Endothelial cell of umbilical vein (primary cell): ENCODE measurements around the gene DCAF4. TPM values are rescaled to one million over a fixed set of nuclear protein-coding genes. Genes with fewer than 3 reads are reported as not detected.

Experiments used
- BruUV-seq: library from RNA; stranded (reverse); fragments of 400-500 nt; replicated peaks from 2 replicates; lab custom pipeline; 2021; lab: Mats Ljungman, UMichigan
- CTCF ChIA-PET: fragments of 300-600, 350-600 bp; sonication (Branson Sonifier 250); formaldehyde crosslinking; loops from one replicate; lab custom pipeline; 2021; ENCODE audit warnings: antibody characterized with exemption, inconsistent platforms; lab: Charles Lee
- POLR2A ChIA-PET: fragments of 300-600, 350-600 bp; sonication (Branson Sonifier 250); formaldehyde crosslinking; loops from one replicate; lab custom pipeline; 2021; ENCODE audit warnings: antibody characterized with exemption, inconsistent platforms; lab: Charles Lee
- DNase-seq: peaks from one replicate; pipeline ENCODE4 v3.0.0-alpha.2; 2011; ENCODE audit warnings: low read depth, low spot score
- FAIRE-seq: peaks from 2 replicates; lab custom pipeline; 2011; peaks lifted over from hg19 to GRCh38; lab: Jason Lieb, UNC
- H2AFZ ChIP-seq: 2 replicates; pipeline ENCODE4 v1.6.0; 2012; ENCODE audit warnings: low read depth, low read length, control low read depth, inconsistent platforms
- H3K27ac ChIP-seq: 2 replicates; pipeline ENCODE4 v1.5.1; 2011; ENCODE audit warnings: low read depth, mild to moderate bottlenecking, control low read depth, low read length, moderate library complexity; ENCODE audit not compliant: insufficient read depth
- H3K27me3 ChIP-seq, 2 experiments: 2 replicates each; pipeline versions ENCODE4 v1.6.0 to v1.6.1; 2011; ENCODE audit warnings: low read length in 2 of 2, mixed read lengths in 1 of 2; ENCODE audit not compliant: control insufficient read depth in 2 of 2, insufficient read depth in 2 of 2
- H3K36me3 ChIP-seq, 2 experiments: 2 replicates in 1 of 2; 3 replicates in 1 of 2; pipeline ENCODE4 v1.5.1; 2011; ENCODE audit warnings: low read length in 2 of 2, mild to moderate bottlenecking in 1 of 2, moderate library complexity in 1 of 2; ENCODE audit not compliant: control insufficient read depth in 2 of 2, insufficient read depth in 2 of 2; ENCODE audit errors: extremely low read depth in 1 of 2
- H3K4me1 ChIP-seq: 3 replicates; pipeline ENCODE4 v1.5.1; 2011; ENCODE audit warnings: mild to moderate bottlenecking, low read length; ENCODE audit not compliant: control insufficient read depth, insufficient read depth; ENCODE audit errors: extremely low read depth
- H3K4me2 ChIP-seq: 2 replicates; pipeline ENCODE4 v1.6.1; 2011; ENCODE audit warnings: low read length, control low read depth, mixed read lengths; ENCODE audit not compliant: insufficient read depth
- H3K4me3 ChIP-seq, 3 experiments: fragments of 200-600 bp in 1 of 3; sonication (generic), shearing (Covaris generic) in 1 of 3; replicated peaks in 1 of 3; 2 replicates each; pipeline ENCODE4 v1.5.1; 2011 to 2016; ENCODE audit warnings: control low read depth in 3 of 3, low read length in 3 of 3, mild to moderate bottlenecking in 2 of 3, inconsistent platforms in 1 of 3, low read depth in 1 of 3, moderate library complexity in 1 of 3; ENCODE audit not compliant: insufficient read depth in 1 of 3
- H3K79me2 ChIP-seq: 2 replicates; pipeline ENCODE4 v1.6.0; 2012; ENCODE audit warnings: low read length, inconsistent platforms; ENCODE audit not compliant: control insufficient read depth, insufficient read depth
- H3K9ac ChIP-seq: replicated peaks from 2 replicates; pipeline ENCODE3; 2011; ENCODE audit warnings: low read length, control low read depth; ENCODE audit not compliant: insufficient read depth; ENCODE audit errors: extremely low read depth
- H3K9me1 ChIP-seq: replicated peaks from 3 replicates; pipeline ENCODE4 v1.6.0; 2011; ENCODE audit warnings: mild to moderate bottlenecking, low read length; ENCODE audit not compliant: control insufficient read depth, insufficient read depth; ENCODE audit errors: extremely low read depth
- H3K9me3 ChIP-seq: replicated peaks from 2 replicates; pipeline ENCODE4 v1.5.1; 2012; ENCODE audit warnings: low read length, inconsistent platforms; ENCODE audit not compliant: control insufficient read depth, insufficient read depth
- H4K20me1 ChIP-seq: replicated peaks from 2 replicates; pipeline ENCODE3; 2011; ENCODE audit warnings: mild to moderate bottlenecking, low read length; ENCODE audit not compliant: control insufficient read depth, insufficient read depth; ENCODE audit errors: extremely low read depth
- CTCF ChIP-seq, 2 donors: IDR thresholded peaks; 1 replicate in 1 of 2; 2 replicates in 1 of 2; pipeline ENCODE4 v1.5.1; 2011; ENCODE audit warnings: low read length in 2 of 2, mild to moderate bottlenecking in 2 of 2, moderate library complexity in 2 of 2, control low read depth in 1 of 2, inconsistent platforms in 1 of 2, low read depth in 1 of 2; ENCODE audit not compliant: insufficient read depth in 1 of 2; ENCODE audit errors: extremely low read depth in 1 of 2
- EZH2 ChIP-seq: IDR thresholded peaks from 2 replicates; pipeline ENCODE4 v1.6.1; 2012; ENCODE audit warnings: borderline replicate concordance, low read depth, mild to moderate bottlenecking, moderate library complexity, low read length, inconsistent platforms; ENCODE audit not compliant: severe bottlenecking
- FOS ChIP-seq: IDR thresholded peaks from 2 replicates; pipeline ENCODE4 v1.6.1; 2011; ENCODE audit warnings: mild to moderate bottlenecking, low read length, moderate library complexity, borderline replicate concordance; ENCODE audit not compliant: insufficient read depth
- GATA2 ChIP-seq: IDR thresholded peaks from 2 replicates; pipeline ENCODE4 v1.7.0; 2011; ENCODE audit warnings: low read depth, mild to moderate bottlenecking, moderate library complexity, mixed read lengths, low read length; ENCODE audit not compliant: insufficient read length, insufficient read depth
- JUN ChIP-seq: IDR thresholded peaks from 2 replicates; pipeline ENCODE4 v1.6.1; 2011; ENCODE audit warnings: borderline replicate concordance, low read depth; ENCODE audit not compliant: insufficient read length, insufficient read depth
- MAX ChIP-seq: IDR thresholded peaks from 2 replicates; pipeline ENCODE4 v1.6.1; 2011; ENCODE audit not compliant: insufficient read depth, insufficient read length
- MYC ChIP-seq: IDR thresholded peaks from one replicate; pipeline ENCODE4 v1.6.1; 2011; ENCODE audit warnings: mild to moderate bottlenecking, low read depth, low read length
- POLR2A ChIP-seq: IDR thresholded peaks from 2 replicates; pipeline ENCODE4 v1.6.1; 2012; ENCODE audit warnings: low read depth, mild to moderate bottlenecking, control low read depth, low read length
- POLR2AphosphoS5 ChIP-seq: IDR thresholded peaks from 2 replicates; pipeline ENCODE4 v1.6.1; 2012; ENCODE audit warnings: low read depth, mild to moderate bottlenecking, control low read depth, low read length, moderate library complexity; ENCODE audit not compliant: insufficient read depth
- dilution Hi-C: fragments of 300-500 bp; cut with MboI; formaldehyde crosslinking; loops from one replicate; pipeline ENCODE4 v1.15.0; 2019; ENCODE audit warnings: low sequenced_read_pairs; ENCODE audit not compliant: extremely low pct_ligation_motif_present
- intact Hi-C: fragments of 100-400 bp; cut with micrococcal nuclease; formaldehyde crosslinking; loops from one replicate; pipeline ENCODE4 v1.10.0; 2022
- polyA plus RNA-seq, 4 experiments: library from polyadenylated mRNA; depleted of rRNA in 3 of 4; stranded (reverse) in 3 of 4; unstranded in 1 of 4; fragments of >200 nt; gene quantifications; 2 replicates each; pipeline versions ENCODE4 v1.2.1 to v1.2.3, GENCODE V29; 2011 to 2012; ENCODE audit warnings: missing spikeins in 1 of 4
- total RNA-seq: library from RNA; stranded (reverse); gene quantifications from 2 replicates; pipeline ENCODE4 v1.2.3, GENCODE V29; 2021

The DCAF4 gene
- total and polyA plus RNA-seq, 2 donors (not counting 3 experiments of a cell fraction or from before 2014, with no cell fraction given) = 8.6 to 15.8 TPM

GRCh38 chr14:72975770-72976169 lies 49.5 kb downstream of the DCAF4 start:
- no peaks in the 10 kb centered on the region for H3K4me1 ChIP-seq
- H3K9me1 ChIP-seq = no peaks in the 10 kb centered on the region
- BruUV-seq = no TSS peak
- no peak overlapping the region for H3K9ac ChIP-seq
- CTCF ChIA-PET = interaction anchor here (1.7 kb wide), 1 partner anchor 462 kb away, joined by 5 read pairs; no protein-coding TSS in a partner anchor
- H3K27me3 ChIP-seq = no peaks in the 10 kb centered on the region
- dilution Hi-C loops = no loop called here
- intact Hi-C loops = no loop called here
- H3K4me3 ChIP-seq = no peak overlapping the region
- no peak for FAIRE-seq
- no peak for DNase-seq
- no peak overlapping the region for H2AFZ ChIP-seq
- H3K4me2 ChIP-seq = no peak overlapping the region
- POLR2A ChIA-PET = no interaction called here
- no peaks in the 10 kb centered on the region for H4K20me1 ChIP-seq
- no peaks in the 10 kb centered on the region for H3K79me2 ChIP-seq
- H3K36me3 ChIP-seq = peaks cover 17 to 36% of the 10 kb centered on the region in 2 experiments
- H3K9me3 ChIP-seq = no peaks in the 10 kb centered on the region
- H3K27ac ChIP-seq = no peak overlapping the region
- no peak for TF ChIP-seq MYC
- TF ChIP-seq POLR2A = no peak
- no peak for TF ChIP-seq FOS
- no peak for TF ChIP-seq CTCF (IDR thresholded peaks at IDR 0.05; ENCODE audit: extremely low read depth in 1 of 2, insufficient read depth in 1 of 2, low read depth in 1 of 2, low read length in 2 of 2)
- no peak for TF ChIP-seq GATA2
- no peak for TF ChIP-seq POLR2AphosphoS5
- no peak for TF ChIP-seq EZH2
- TF ChIP-seq MAX = no peak
- TF ChIP-seq JUN = no peak
